ENCODE measurements around the gene CRB2.

CRB2 gene

GRCh38 chr9:123336959-123337358, 19.0 kb upstream of the CRB2 start:
- DNase-seq = no peak
- Histone ChIP-seq H3K9me3 (ENCODE audit: severe bottlenecking) (no peaks in the 10 kb centered on the region), H3K27ac (no peak overlapping the region), H3K4me3 (ENCODE audit: low read depth, low read length) (no peak overlapping the region), H3K36me3 (no peaks in the 10 kb centered on the region), H3K27me3 (ENCODE audit: insufficient read depth, low read depth, severe bottlenecking) (no peaks in the 10 kb centered on the region)
- no peak for TF ChIP-seq CTCF (IDR thresholded peaks at IDR 0.05; ENCODE audit: low read depth, low read length)

- no peak for TF ChIP-seq CTCF (IDR thresholded peaks at IDR 0.05; ENCODE audit: low read depth, low read length)
- Histone ChIP-seq H3K27me3 (ENCODE audit: insufficient read depth, low read depth, severe bottlenecking) (no peaks in the 10 kb centered on the region), H3K4me3 (ENCODE audit: low read depth, low read length) (no peak overlapping the region), H3K27ac (no peak overlapping the region), H3K36me3 (no peaks in the 10 kb centered on the region), H3K9me3 (ENCODE audit: severe bottlenecking) (no peaks in the 10 kb centered on the region)
- no peak for DNase-seq
These were observed 18.0 kb upstream of the CRB2 start for GRCh38 chr9:123337971-123338370.

- H3K27ac ChIP-seq = no peak overlapping the region
- H3K9me3 ChIP-seq (ENCODE audit: severe bottlenecking) = no peaks in the 10 kb centered on the region
- DNase-seq = no peak
- H3K36me3 ChIP-seq = no peaks in the 10 kb centered on the region
- H3K4me3 ChIP-seq (ENCODE audit: low read depth, low read length) = no peak overlapping the region
- no peak for TF ChIP-seq CTCF (IDR thresholded peaks at IDR 0.05; ENCODE audit: low read depth, low read length)
- H3K27me3 ChIP-seq (ENCODE audit: insufficient read depth, low read depth, severe bottlenecking) = no peaks in the 10 kb centered on the region
These were observed 17.0 kb upstream of the CRB2 start for GRCh38 chr9:123338710-123339665.

GRCh38 chr9:123339666-123340510, 16.1 kb upstream of the CRB2 start:
- Histone ChIP-seq H3K9me3 (ENCODE audit: severe bottlenecking) (no peaks in the 10 kb centered on the region), H3K27me3 (ENCODE audit: insufficient read depth, low read depth, severe bottlenecking) (no peaks in the 10 kb centered on the region), H3K27ac (no peak overlapping the region), H3K4me3 (ENCODE audit: low read depth, low read length) (no peak overlapping the region), H3K36me3 (no peaks in the 10 kb centered on the region)
- no peak for DNase-seq
- TF ChIP-seq CTCF (IDR thresholded peaks at IDR 0.05; ENCODE audit: low read depth, low read length) = no peak

- Histone ChIP-seq H3K4me3 (ENCODE audit: low read depth, low read length) (no peak overlapping the region), H3K27ac (no peak overlapping the region), H3K36me3 (no peaks in the 10 kb centered on the region)
These were observed 14.2 kb upstream of the CRB2 start for GRCh38 chr9:123341816-123342215.

More at GRCh38 chr9:123341816-123342215, 14.2 kb upstream of the CRB2 start:
- Histone ChIP-seq H3K27me3 (ENCODE audit: insufficient read depth, low read depth, severe bottlenecking) (no peaks in the 10 kb centered on the region), H3K9me3 (ENCODE audit: severe bottlenecking) (no peaks in the 10 kb centered on the region)
- TF ChIP-seq CTCF (IDR thresholded peaks at IDR 0.05; ENCODE audit: low read depth, low read length) = no peak
- DNase-seq = no peak

All from WERI-Rb-1 (cell line).